Measurements from ENCODE around the gene CMIP. TPM values are rescaled to one million over a fixed set of nuclear protein-coding genes. Genes with fewer than 3 reads are reported as not detected.

Gene CMIP
- total RNA-seq, 4 donors from 2014 or later, result 16.7 to 104 (median 43.6) TPM

- no peak for TF ChIP-seq CTCF (IDR thresholded peaks at IDR 0.05)
- no peak for TF ChIP-seq POLR2A (IDR thresholded peaks at IDR 0.05)
These were observed 154.6 kb downstream of the CMIP start for GRCh38 chr16:81599034-81599744.

DNA sequence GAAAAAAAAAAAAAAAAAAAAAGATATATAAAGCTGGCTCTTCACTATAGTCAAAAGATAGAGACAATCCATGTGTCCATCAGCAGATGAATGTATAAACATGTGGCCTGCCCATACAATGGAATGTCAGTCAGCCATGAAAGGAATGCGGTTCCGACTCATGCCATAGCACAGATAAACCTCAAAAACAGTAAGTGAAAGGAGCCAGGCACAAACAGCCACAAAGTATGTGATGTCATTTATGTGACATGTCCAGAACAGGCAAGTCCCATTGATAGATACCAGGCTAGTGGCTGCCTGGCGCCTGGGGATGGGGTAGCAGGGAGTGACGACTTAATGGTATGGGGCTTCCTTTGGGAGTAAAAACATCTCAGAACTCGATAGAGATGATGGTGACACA lies 155.7 kb downstream of the CMIP start:
- TF ChIP-seq POLR2A (IDR thresholded peaks at IDR 0.05) (no peak), CTCF (IDR thresholded peaks at IDR 0.05) (no peak)
- no peaks in the 10 kb centered on the region for H3K4me1 ChIP-seq
- intact Hi-C loops (cut with DNase I; ENCODE audit: low total_unique reads), result no loop called here
- H3K36me3 ChIP-seq, result no peaks in the 10 kb centered on the region
- no peak overlapping the region for H3K27ac ChIP-seq
- DNase-seq, result no peak
- H3K9me3 ChIP-seq, result no peaks in the 10 kb centered on the region
- no peak overlapping the region for H3K4me3 ChIP-seq
- H3K27me3 ChIP-seq, result no peaks in the 10 kb centered on the region

More at GRCh38 chr16:81599034-81599744, 154.6 kb downstream of the CMIP start:
- H3K27me3 ChIP-seq, result no peaks in the 10 kb centered on the region
- H3K27ac ChIP-seq, result no peak overlapping the region
- no peaks in the 10 kb centered on the region for H3K36me3 ChIP-seq
- H3K4me1 ChIP-seq, result no peaks in the 10 kb centered on the region
- intact Hi-C loops (cut with DNase I; ENCODE audit: low total_unique reads), result no loop called here
- no peaks in the 10 kb centered on the region for H3K9me3 ChIP-seq
- H3K4me3 ChIP-seq, result no peak overlapping the region
- DNase-seq, result no peak

DNA sequence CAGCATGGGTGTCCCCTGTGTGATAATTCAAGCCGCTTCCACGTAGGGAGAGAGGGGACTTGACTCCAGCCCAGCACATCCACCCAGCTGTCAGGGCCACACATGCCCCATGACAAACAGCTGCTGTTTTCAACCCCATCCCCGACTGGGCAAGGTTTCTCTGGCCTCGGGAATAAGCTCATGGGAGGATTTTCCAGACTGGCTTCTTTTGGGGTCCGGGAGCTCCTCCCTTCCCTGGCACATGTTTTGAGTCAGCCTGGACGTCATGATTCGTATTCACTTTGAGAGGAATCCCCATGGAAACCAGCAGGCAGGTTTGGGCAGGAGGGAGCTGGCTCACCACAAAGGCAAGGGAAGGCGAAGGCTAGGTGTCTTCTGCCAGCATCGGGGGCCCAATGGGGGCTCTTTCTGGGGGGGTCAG lies 156.4 kb downstream of the CMIP start:
- Histone ChIP-seq H3K27ac (peak overlapping the region; percentile 41 to 52), H3K4me3 (no peak overlapping the region), H3K9me3 (no peaks in the 10 kb centered on the region), H3K4me1 (no peaks in the 10 kb centered on the region), H3K27me3 (no peaks in the 10 kb centered on the region), H3K36me3 (no peaks in the 10 kb centered on the region)
- DNase-seq, result no peak
- intact Hi-C loops (cut with DNase I; ENCODE audit: low total_unique reads), result no loop called here
- TF ChIP-seq CTCF (IDR thresholded peaks at IDR 0.05) (no peak), POLR2A (IDR thresholded peaks at IDR 0.05) (no peak)

DNA sequence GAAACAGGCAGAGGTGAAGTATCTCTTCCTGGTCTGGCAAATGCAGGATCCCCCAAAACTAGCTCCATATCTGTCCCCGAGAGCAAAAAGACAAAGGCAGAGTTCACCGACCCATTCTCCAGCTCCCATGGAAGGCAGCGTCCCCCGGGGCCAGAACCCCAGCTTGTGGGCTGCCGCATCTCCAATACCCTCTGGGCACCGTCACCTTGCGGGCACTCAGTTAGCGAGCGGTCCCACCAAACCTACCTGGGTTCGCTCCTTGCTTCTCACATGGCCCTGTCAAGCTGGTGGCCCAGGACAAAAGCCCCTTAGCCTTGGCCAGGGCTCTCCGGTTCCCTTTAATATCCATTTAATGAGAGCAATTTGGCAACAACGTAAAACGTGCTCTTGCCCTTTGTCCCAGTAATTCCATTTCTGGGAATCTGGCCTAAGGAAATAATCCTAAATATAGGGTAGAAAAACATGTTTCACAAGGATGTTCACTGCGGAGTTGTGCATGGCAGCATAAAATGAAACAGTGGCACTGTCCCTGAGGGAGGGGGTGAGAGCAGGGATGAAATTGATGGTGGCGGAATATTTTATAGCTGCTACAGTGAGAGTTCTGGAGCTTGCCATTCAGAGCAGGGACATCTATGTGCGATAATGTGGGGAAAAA lies 157.1 kb downstream of the CMIP start:
- no peaks in the 10 kb centered on the region for H3K27me3 ChIP-seq
- H3K9me3 ChIP-seq, result no peaks in the 10 kb centered on the region
- intact Hi-C loops (cut with DNase I; ENCODE audit: low total_unique reads), result no loop called here
- no peak for DNase-seq
- H3K36me3 ChIP-seq, result no peaks in the 10 kb centered on the region
- no peaks in the 10 kb centered on the region for H3K4me1 ChIP-seq
- TF ChIP-seq CTCF (IDR thresholded peaks at IDR 0.05) (no peak), POLR2A (IDR thresholded peaks at IDR 0.05) (no peak)
- H3K27ac ChIP-seq, result peak overlapping the region; percentile 41 to 52
- H3K4me3 ChIP-seq, result no peak overlapping the region

GRCh38 chr16:81602256-81602776 lies 157.7 kb downstream of the CMIP start:
- Histone ChIP-seq H3K27ac (peak overlapping the region in 1 of 2 donors; percentile 52), H3K36me3 (no peaks in the 10 kb centered on the region), H3K27me3 (no peaks in the 10 kb centered on the region), H3K9me3 (no peaks in the 10 kb centered on the region), H3K4me1 (no peaks in the 10 kb centered on the region), H3K4me3 (no peak overlapping the region)
- no peak for DNase-seq
- intact Hi-C loops (cut with DNase I; ENCODE audit: low total_unique reads), result no loop called here
- TF ChIP-seq CTCF (IDR thresholded peaks at IDR 0.05) (no peak), POLR2A (IDR thresholded peaks at IDR 0.05) (no peak)
